Measurements from ENCODE around the gene SOX21.

SOX21 gene

DNA sequence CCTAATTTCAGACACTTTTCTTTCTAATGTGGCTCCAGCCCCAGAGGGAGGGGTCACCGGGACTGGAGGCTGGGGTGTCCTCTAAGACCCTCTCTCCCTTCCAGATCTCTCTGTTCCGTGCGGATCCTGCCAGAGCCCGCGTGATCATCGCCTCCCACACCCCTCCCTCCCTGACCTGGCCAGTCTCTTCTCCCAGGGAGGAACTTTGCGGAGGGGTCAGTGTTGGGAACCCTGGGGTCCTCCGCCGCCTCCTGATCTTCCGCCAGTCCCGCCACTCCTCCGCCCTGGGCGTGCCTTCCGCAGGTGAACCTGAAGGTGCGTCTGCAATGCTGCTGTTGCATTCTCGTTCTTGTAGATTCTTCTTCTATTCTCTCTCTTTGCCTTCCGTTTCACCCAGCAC is 9.1 kb downstream of the SOX21 start:
- no peak for DNase-seq (ENCODE audit: extremely low read depth, low read depth)
- TF ChIP-seq, protein P1, sequence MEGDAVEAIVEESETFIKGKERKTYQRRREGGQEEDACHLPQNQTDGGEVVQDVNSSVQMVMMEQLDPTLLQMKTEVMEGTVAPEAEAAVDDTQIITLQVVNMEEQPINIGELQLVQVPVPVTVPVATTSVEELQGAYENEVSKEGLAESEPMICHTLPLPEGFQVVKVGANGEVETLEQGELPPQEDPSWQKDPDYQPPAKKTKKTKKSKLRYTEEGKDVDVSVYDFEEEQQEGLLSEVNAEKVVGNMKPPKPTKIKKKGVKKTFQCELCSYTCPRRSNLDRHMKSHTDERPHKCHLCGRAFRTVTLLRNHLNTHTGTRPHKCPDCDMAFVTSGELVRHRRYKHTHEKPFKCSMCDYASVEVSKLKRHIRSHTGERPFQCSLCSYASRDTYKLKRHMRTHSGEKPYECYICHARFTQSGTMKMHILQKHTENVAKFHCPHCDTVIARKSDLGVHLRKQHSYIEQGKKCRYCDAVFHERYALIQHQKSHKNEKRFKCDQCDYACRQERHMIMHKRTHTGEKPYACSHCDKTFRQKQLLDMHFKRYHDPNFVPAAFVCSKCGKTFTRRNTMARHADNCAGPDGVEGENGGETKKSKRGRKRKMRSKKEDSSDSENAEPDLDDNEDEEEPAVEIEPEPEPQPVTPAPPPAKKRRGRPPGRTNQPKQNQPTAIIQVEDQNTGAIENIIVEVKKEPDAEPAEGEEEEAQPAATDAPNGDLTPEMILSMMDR (IDR thresholded peaks at IDR 0.05; ENCODE audit: low read depth, low read length), result no peak

DNA sequence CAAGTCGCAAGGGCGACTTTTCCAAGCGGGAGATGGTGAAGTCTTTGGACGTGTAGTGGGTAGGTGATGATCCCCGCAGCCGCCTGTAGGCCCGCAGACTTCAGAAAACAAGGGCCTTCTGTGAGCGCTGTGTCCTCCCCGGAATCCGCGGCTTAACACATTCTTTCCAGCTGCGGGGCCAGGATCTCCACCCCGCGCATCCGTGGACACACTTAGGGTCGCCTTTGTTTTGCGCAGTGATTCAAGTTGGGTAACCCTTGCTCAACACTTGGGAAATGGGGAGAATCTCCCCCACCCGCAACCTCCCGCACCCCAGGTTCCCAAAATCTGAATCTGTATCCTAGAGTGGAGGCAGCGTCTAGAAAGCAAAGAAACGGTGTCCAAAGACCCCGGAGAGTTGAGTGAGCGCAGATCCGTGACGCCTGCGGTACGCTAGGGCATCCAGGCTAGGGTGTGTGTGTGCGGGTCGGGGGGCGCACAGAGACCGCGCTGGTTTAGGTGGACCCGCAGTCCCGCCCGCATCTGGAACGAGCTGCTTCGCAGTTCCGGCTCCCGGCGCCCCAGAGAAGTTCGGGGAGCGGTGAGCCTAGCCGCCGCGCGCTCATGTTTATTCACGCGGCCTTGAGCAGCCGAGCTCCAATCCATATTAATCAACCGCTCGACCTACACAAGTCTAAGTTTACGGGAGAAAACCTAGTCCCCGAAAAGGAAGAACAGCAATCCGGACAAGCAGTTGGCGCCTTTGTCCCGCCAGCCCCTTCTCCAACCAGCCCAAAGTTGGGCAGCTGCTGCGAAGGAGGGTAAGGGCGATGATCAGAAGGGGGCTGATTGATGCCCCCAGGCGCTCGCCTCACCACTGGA is 9.9 kb downstream of the SOX21 start:
- TF ChIP-seq, protein P1 (IDR thresholded peaks at IDR 0.05; ENCODE audit: low read depth, low read length), result no peak
- no peak for DNase-seq (ENCODE audit: extremely low read depth, low read depth)

GRCh38 chr13:94701313-94702180 is 10.8 kb downstream of the SOX21 start:
- TF ChIP-seq, protein P1 (IDR thresholded peaks at IDR 0.05; ENCODE audit: low read depth, low read length), result no peak
- no peak for DNase-seq (ENCODE audit: extremely low read depth, low read depth)

- no peak for DNase-seq (ENCODE audit: extremely low read depth, low read depth)
- TF ChIP-seq, protein P1 (IDR thresholded peaks at IDR 0.05; ENCODE audit: low read depth, low read length), result no peak
These were observed 11.8 kb downstream of the SOX21 start for GRCh38 chr13:94700536-94700935.

DNA sequence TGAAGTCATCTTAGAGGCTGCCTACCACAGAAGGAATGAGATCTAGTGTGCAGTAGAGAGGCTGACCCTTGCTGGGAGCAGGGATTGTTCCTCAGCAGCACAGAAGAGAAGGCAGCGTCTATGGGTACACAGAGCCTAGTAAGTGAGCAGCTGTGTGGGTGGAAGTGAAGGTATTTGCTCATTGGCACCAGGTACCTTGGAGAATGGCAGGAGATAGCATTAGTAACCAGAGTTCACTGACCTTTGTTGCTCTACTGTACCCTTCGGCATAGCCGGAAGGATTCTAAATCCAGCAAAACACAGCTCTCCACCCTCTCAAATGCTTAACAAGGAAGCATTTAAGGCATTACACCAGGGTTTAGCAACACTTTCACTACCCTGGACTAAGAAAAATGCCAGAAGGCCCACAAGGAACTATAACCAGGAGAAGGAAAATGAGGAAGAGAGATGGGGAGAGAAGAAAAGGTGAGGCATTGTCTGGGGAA is 12.3 kb downstream of the SOX21 start:
- no peak for DNase-seq (ENCODE audit: extremely low read depth, low read depth)
- TF ChIP-seq, protein P1 (IDR thresholded peaks at IDR 0.05; ENCODE audit: low read depth, low read length), result no peak

GRCh38 chr13:94696171-94696570 is 16.2 kb downstream of the SOX21 start:
- no peak for DNase-seq (ENCODE audit: extremely low read depth, low read depth)
- TF ChIP-seq, protein P1 (IDR thresholded peaks at IDR 0.05; ENCODE audit: low read depth, low read length), result no peak

GRCh38 chr13:94692030-94692429 is 20.3 kb downstream of the SOX21 start:
- DNase-seq (ENCODE audit: extremely low read depth, low read depth), result no peak
- TF ChIP-seq, protein P1 (IDR thresholded peaks at IDR 0.05; ENCODE audit: low read depth, low read length), result no peak
